HCT116 (cell line): Measurements from ENCODE around the gene PTCSC3. TPM values are rescaled to one million over a fixed set of nuclear protein-coding genes. Genes with fewer than 3 reads are reported as not detected.

Experiments used
- ATAC-seq: fragments of 200-7000 bp; cut with Tn5 transposase; 2 replicates; pipeline ENCODE4 v1.9.1; 2020; ENCODE audit warnings: mild to moderate bottlenecking, moderate library complexity
- BruUV-seq: library from RNA; stranded (reverse); fragments of 400-500 nt; replicated peaks from 2 replicates; lab custom pipeline; 2021; lab: Mats Ljungman, UMichigan
- CTCF ChIA-PET: fragments of 300-600 bp; sonication (Branson Sonifier 250); formaldehyde crosslinking; loops from one replicate; lab custom pipeline; 2021; ENCODE audit warnings: antibody characterized with exemption; lab: Charles Lee
- POLR2A ChIA-PET: fragments of 300-600, 350-600 bp; sonication (Branson Sonifier 250); formaldehyde crosslinking; loops from one replicate; lab custom pipeline; 2021; ENCODE audit warnings: antibody characterized with exemption; lab: Charles Lee
- RAD21 ChIA-PET, 2 experiments: fragments of 300-600 bp; sonication (Branson Sonifier 250); formaldehyde crosslinking; loops; one replicate each; lab custom pipeline; 2023; ENCODE audit warnings: low total read pairs in 2 of 2; ENCODE audit not compliant: uncharacterized antibody in 2 of 2, unreplicated experiment in 2 of 2, low non-redundant PET in 1 of 2; lab: Charles Lee
- DNase-seq: peaks from one replicate; pipeline ENCODE4 v3.0.0-alpha.2; 2010; ENCODE audit warnings: low read depth, low spot score
- H2AFZ ChIP-seq: fragments of 200-600 bp; shearing (Covaris generic), sonication (generic); 2 replicates; pipeline ENCODE4 v1.6.1; 2017; ENCODE audit warnings: low read depth, mixed run types, mixed read lengths, antibody characterized with exemption, low read length; ENCODE audit not compliant: poor library complexity, severe bottlenecking
- H3K27ac ChIP-seq: 2 replicates; pipeline ENCODE4 v1.5.1; 2012; ENCODE audit warnings: low read depth, low read length
- H3K27me3 ChIP-seq: fragments of 200-600 bp; sonication (generic); 2 replicates; pipeline ENCODE4 v1.6.1; 2016; ENCODE audit warnings: mixed run types, low read length, mixed read lengths; ENCODE audit not compliant: insufficient read depth
- H3K36me3 ChIP-seq, 2 experiments: fragments of 200-500 bp in 1 of 2; fragments of 200-600 bp in 1 of 2; sonication (Bioruptor generic) in 1 of 2; sonication (generic) in 1 of 2; 2 replicates each; pipeline versions ENCODE4 v1.5.1 to v1.6.1; 2014 to 2016; ENCODE audit warnings: low read length in 2 of 2, inconsistent platforms in 1 of 2, mixed read lengths in 1 of 2, mixed run types in 1 of 2; ENCODE audit not compliant: insufficient read depth in 2 of 2, control insufficient read depth in 1 of 2
- H3K4me1 ChIP-seq, 2 experiments: fragments of 200-600 bp in 1 of 2; sonication (generic) in 1 of 2; 2 replicates each; pipeline versions ENCODE4 v1.5.1 to v1.6.1; 2012 to 2017; ENCODE audit warnings: low read length in 2 of 2, inconsistent platforms in 1 of 2, mild to moderate bottlenecking in 1 of 2, mixed read lengths in 1 of 2, mixed run types in 1 of 2, moderate library complexity in 1 of 2; ENCODE audit not compliant: insufficient read depth in 2 of 2, control insufficient read depth in 1 of 2
- H3K4me2 ChIP-seq: fragments of 200-600 bp; sonication (generic); 2 replicates; pipeline ENCODE4 v1.6.1; 2017; ENCODE audit warnings: mixed run types, low read length, mixed read lengths
- H3K4me3 ChIP-seq, 2 experiments: fragments of 200-600 bp in 1 of 2; sonication (generic) in 1 of 2; replicated peaks in 1 of 2; 2 replicates each; pipeline ENCODE4 v1.5.1; 2011 to 2016; ENCODE audit warnings: low read length in 2 of 2, control low read depth in 1 of 2, low read depth in 1 of 2, mild to moderate bottlenecking in 1 of 2, mixed read lengths in 1 of 2, mixed run types in 1 of 2
- H3K79me2 ChIP-seq: fragments of 200-600 bp; sonication (generic); 2 replicates; pipeline ENCODE4 v1.6.1; 2017; ENCODE audit warnings: mild to moderate bottlenecking, mixed run types, low read length, moderate library complexity, mixed read lengths; ENCODE audit not compliant: insufficient read depth
- H3K9ac ChIP-seq: fragments of 200-600 bp; sonication (generic); 2 replicates; pipeline ENCODE4 v1.6.1; 2016; ENCODE audit warnings: low read length, mixed read lengths
- H3K9me2 ChIP-seq: fragments of 200-600 bp; sonication (generic), shearing (Covaris generic); 2 replicates; pipeline ENCODE4 v1.6.1; 2017; ENCODE audit warnings: mixed run types, mild to moderate bottlenecking, moderate library complexity; ENCODE audit not compliant: insufficient read depth
- H3K9me3 ChIP-seq, 2 experiments: fragments of 200-500 bp in 1 of 2; fragments of 200-600 bp in 1 of 2; sonication (Bioruptor generic) in 1 of 2; sonication (generic) in 1 of 2; 2 replicates each; pipeline ENCODE4 v1.6.1; 2014 to 2017; ENCODE audit warnings: low read length in 2 of 2, mixed read lengths in 2 of 2, inconsistent platforms in 1 of 2, low read depth in 1 of 2, mild to moderate bottlenecking in 1 of 2, mixed run types in 1 of 2, moderate library complexity in 1 of 2; ENCODE audit not compliant: control insufficient read depth in 1 of 2, insufficient read depth in 1 of 2
- H4K20me1 ChIP-seq: fragments of 200-600 bp; sonication (generic), shearing (Covaris generic); 2 replicates; pipeline ENCODE4 v1.6.1; 2017; ENCODE audit warnings: mixed run types, mild to moderate bottlenecking, moderate library complexity; ENCODE audit not compliant: insufficient read depth
- ATF3 ChIP-seq: IDR thresholded peaks from 2 replicates; pipeline ENCODE4 v1.6.1; 2012
- CBX3 ChIP-seq: IDR thresholded peaks from 2 replicates; pipeline ENCODE4 v1.6.1; 2012; ENCODE audit warnings: low read depth
- CTCF ChIP-seq, 3 experiments: fragments of 200-600 bp in 1 of 3; sonication (generic) in 1 of 3; IDR thresholded peaks in 2 of 3; conservative IDR thresholded peaks in 1 of 3; 2 replicates each; pipeline ENCODE4 v1.5.1; 2012 to 2017; ENCODE audit warnings: low read depth in 2 of 3, low read length in 2 of 3, antibody characterized with exemption in 1 of 3, borderline replicate concordance in 1 of 3, control low read depth in 1 of 3, mild to moderate bottlenecking in 1 of 3, mixed read lengths in 1 of 3, mixed run types in 1 of 3, moderate library complexity in 1 of 3; ENCODE audit not compliant: insufficient read depth in 1 of 3
- EGR1 ChIP-seq: IDR thresholded peaks from 2 replicates; pipeline ENCODE4 v1.6.1; 2012; ENCODE audit warnings: low read depth
- EZH2 ChIP-seq: fragments of 200-600 bp; sonication (generic); IDR thresholded peaks from 2 replicates; pipeline ENCODE4 v1.6.1; 2017; ENCODE audit warnings: antibody characterized with exemption, mixed run types
- EZH2phosphoT487 ChIP-seq: fragments of 200-600 bp; IDR thresholded peaks from 2 replicates; pipeline ENCODE4 v1.6.1; 2018; ENCODE audit warnings: antibody characterized with exemption, borderline replicate concordance
- FOSL1 ChIP-seq: IDR thresholded peaks from 2 replicates; pipeline ENCODE4 v1.6.1; 2012; ENCODE audit warnings: low read depth
- RAD21 ChIP-seq: IDR thresholded peaks from 2 replicates; pipeline ENCODE4 v1.6.1; 2012; ENCODE audit warnings: low read depth, mild to moderate bottlenecking
- REST ChIP-seq: IDR thresholded peaks from 2 replicates; pipeline ENCODE4 v1.6.1; 2012; ENCODE audit warnings: low read depth
- SP1 ChIP-seq: IDR thresholded peaks from 2 replicates; pipeline ENCODE4 v1.6.1; 2012; ENCODE audit warnings: low read depth
- SRF ChIP-seq: IDR thresholded peaks from 2 replicates; pipeline ENCODE4 v1.6.1; 2012; ENCODE audit warnings: low read depth
- ZFX ChIP-seq: fragments of 450-650 bp; IDR thresholded peaks from 2 replicates; pipeline ENCODE4 v1.6.1; 2017
- ZNF274 ChIP-seq: fragments of 200-500 bp; sonication (Bioruptor generic); IDR thresholded peaks from 2 replicates; pipeline ENCODE4 v1.6.1; 2014; ENCODE audit warnings: mild to moderate bottlenecking, low read depth, low read length, inconsistent platforms
- intact Hi-C: fragments of 100-400 bp; cut with micrococcal nuclease; formaldehyde crosslinking; loops from 2 replicates; pipeline ENCODE4 v1.10.0; 2022
- total RNA-seq: library from RNA; stranded (reverse); gene quantifications from one replicate; pipeline ENCODE4 v1.2.1, GENCODE V29; 2021; ENCODE audit not compliant: unreplicated experiment

The PTCSC3 gene
- total RNA-seq, 1 experiment from 2014 or later: not detected

GRCh38 chr14:36096090-36096489, 80.4 kb downstream of the PTCSC3 start:
- CTCF ChIA-PET: interaction anchor here (0.9 kb wide), 1 partner anchor 9 kb away, joined by 5 read pairs; no protein-coding TSS in a partner anchor
- H3K4me1 ChIP-seq: peaks cover 3 to 6% of the 10 kb centered on the region in 2 experiments
- no peaks in the 10 kb centered on the region for H3K79me2 ChIP-seq
- BruUV-seq: no TSS peak
- no peak for ATAC-seq
- no peak overlapping the region for H3K4me3 ChIP-seq
- H2AFZ ChIP-seq: no peak overlapping the region
- no peak overlapping the region for H3K27ac ChIP-seq
- H3K27me3 ChIP-seq: no peaks in the 10 kb centered on the region
- no peaks in the 10 kb centered on the region for H4K20me1 ChIP-seq
- intact Hi-C loops: no loop called here
- POLR2A ChIA-PET: no interaction called here
- H3K4me2 ChIP-seq: no peak overlapping the region
- no peaks in the 10 kb centered on the region for H3K36me3 ChIP-seq
- no peaks in the 10 kb centered on the region for H3K9me2 ChIP-seq
- TF ChIP-seq CTCF (IDR thresholded peaks at IDR 0.05 in 2 of 3, conservative IDR thresholded peaks at IDR 0.05 in 1 of 3; ENCODE audit: borderline replicate concordance in 1 of 3, insufficient read depth in 1 of 3, low read depth in 2 of 3, low read length in 2 of 3) (no peak), ZFX (no peak), SP1 (no peak), REST (no peak), RAD21 (no peak), FOSL1 (no peak), EZH2phosphoT487 (no peak), SRF (no peak), EZH2 (no peak), EGR1 (no peak), ZNF274 (no peak), CBX3 (no peak), ATF3 (no peak)
- TF ChIP-seq, all 23 proteins: peak for 0
- no peaks in the 10 kb centered on the region for H3K9me3 ChIP-seq
- no peak for DNase-seq
- no peak overlapping the region for H3K9ac ChIP-seq
- RAD21 ChIA-PET: no interaction called here
